ENCODE measurements around the gene PTGES2.

GRCh38 chr9:128127990-128128835, 684 bp upstream of the PTGES2 start:
- TF ChIP-seq, protein P1, sequence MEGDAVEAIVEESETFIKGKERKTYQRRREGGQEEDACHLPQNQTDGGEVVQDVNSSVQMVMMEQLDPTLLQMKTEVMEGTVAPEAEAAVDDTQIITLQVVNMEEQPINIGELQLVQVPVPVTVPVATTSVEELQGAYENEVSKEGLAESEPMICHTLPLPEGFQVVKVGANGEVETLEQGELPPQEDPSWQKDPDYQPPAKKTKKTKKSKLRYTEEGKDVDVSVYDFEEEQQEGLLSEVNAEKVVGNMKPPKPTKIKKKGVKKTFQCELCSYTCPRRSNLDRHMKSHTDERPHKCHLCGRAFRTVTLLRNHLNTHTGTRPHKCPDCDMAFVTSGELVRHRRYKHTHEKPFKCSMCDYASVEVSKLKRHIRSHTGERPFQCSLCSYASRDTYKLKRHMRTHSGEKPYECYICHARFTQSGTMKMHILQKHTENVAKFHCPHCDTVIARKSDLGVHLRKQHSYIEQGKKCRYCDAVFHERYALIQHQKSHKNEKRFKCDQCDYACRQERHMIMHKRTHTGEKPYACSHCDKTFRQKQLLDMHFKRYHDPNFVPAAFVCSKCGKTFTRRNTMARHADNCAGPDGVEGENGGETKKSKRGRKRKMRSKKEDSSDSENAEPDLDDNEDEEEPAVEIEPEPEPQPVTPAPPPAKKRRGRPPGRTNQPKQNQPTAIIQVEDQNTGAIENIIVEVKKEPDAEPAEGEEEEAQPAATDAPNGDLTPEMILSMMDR (conservative IDR thresholded peaks at IDR 0.05; ENCODE audit: low read length), result no peak
- TF ChIP-seq EZH2phosphoT487 (IDR thresholded peaks at IDR 0.05; ENCODE audit: borderline replicate concordance, low read depth, low read length), result no peak
